Endothelial cell of umbilical vein (primary cell): ENCODE measurements around the gene BCAR1.

Source experiments
- EZH2 ChIP-seq: IDR thresholded peaks from 2 replicates; pipeline ENCODE4 v1.6.1; 2012; ENCODE audit warnings: borderline replicate concordance, low read depth, mild to moderate bottlenecking, moderate library complexity, low read length, inconsistent platforms; ENCODE audit not compliant: severe bottlenecking
- GATA2 ChIP-seq: IDR thresholded peaks from 2 replicates; pipeline ENCODE4 v1.7.0; 2011; ENCODE audit warnings: low read depth, mild to moderate bottlenecking, moderate library complexity, mixed read lengths, low read length; ENCODE audit not compliant: insufficient read length, insufficient read depth
- MAX ChIP-seq: IDR thresholded peaks from 2 replicates; pipeline ENCODE4 v1.6.1; 2011; ENCODE audit not compliant: insufficient read depth, insufficient read length
- MYC ChIP-seq: IDR thresholded peaks from one replicate; pipeline ENCODE4 v1.6.1; 2011; ENCODE audit warnings: mild to moderate bottlenecking, low read depth, low read length
- POLR2A ChIP-seq: IDR thresholded peaks from 2 replicates; pipeline ENCODE4 v1.6.1; 2012; ENCODE audit warnings: low read depth, mild to moderate bottlenecking, control low read depth, low read length
- POLR2AphosphoS5 ChIP-seq: IDR thresholded peaks from 2 replicates; pipeline ENCODE4 v1.6.1; 2012; ENCODE audit warnings: low read depth, mild to moderate bottlenecking, control low read depth, low read length, moderate library complexity; ENCODE audit not compliant: insufficient read depth
- TF ChIP-seq, protein P1 (sequence below), 2 donors: IDR thresholded peaks; 1 replicate in 1 of 2; 2 replicates in 1 of 2; pipeline ENCODE4 v1.5.1; 2011; ENCODE audit warnings: low read length in 2 of 2, mild to moderate bottlenecking in 2 of 2, moderate library complexity in 2 of 2, control low read depth in 1 of 2, inconsistent platforms in 1 of 2, low read depth in 1 of 2; ENCODE audit not compliant: insufficient read depth in 1 of 2; ENCODE audit errors: extremely low read depth in 1 of 2

DNA sequence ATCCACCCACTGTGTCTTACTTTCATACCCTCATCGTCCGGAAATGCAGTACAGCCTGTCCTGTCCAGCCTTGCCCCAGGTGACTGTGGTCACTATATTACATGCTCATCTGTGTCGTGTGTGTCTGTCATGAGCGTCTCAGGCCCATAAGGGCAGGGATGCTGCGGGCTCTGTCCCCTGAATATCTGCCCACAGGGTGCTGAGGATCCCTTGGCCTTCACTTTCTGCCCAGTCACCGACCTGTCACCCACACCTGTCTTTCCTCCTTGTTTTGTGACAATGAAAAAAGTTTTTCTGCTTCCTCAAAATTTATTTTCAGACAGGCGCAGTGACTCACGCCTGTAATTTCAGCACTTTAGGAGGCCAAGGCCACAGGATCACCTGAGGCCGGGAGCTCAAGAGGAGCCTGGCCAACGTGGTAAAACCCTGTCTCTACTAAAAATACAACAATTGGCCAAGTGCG, 34.0 kb downstream of the BCAR1 start:
- TF ChIP-seq GATA2 (no peak), MAX (no peak), POLR2AphosphoS5 (no peak), POLR2A (no peak), MYC (no peak), EZH2 (no peak)
- TF ChIP-seq, protein P1, sequence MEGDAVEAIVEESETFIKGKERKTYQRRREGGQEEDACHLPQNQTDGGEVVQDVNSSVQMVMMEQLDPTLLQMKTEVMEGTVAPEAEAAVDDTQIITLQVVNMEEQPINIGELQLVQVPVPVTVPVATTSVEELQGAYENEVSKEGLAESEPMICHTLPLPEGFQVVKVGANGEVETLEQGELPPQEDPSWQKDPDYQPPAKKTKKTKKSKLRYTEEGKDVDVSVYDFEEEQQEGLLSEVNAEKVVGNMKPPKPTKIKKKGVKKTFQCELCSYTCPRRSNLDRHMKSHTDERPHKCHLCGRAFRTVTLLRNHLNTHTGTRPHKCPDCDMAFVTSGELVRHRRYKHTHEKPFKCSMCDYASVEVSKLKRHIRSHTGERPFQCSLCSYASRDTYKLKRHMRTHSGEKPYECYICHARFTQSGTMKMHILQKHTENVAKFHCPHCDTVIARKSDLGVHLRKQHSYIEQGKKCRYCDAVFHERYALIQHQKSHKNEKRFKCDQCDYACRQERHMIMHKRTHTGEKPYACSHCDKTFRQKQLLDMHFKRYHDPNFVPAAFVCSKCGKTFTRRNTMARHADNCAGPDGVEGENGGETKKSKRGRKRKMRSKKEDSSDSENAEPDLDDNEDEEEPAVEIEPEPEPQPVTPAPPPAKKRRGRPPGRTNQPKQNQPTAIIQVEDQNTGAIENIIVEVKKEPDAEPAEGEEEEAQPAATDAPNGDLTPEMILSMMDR (IDR thresholded peaks at IDR 0.05; ENCODE audit: extremely low read depth in 1 of 2, insufficient read depth in 1 of 2, low read depth in 1 of 2, low read length in 2 of 2) = no peak
